Stomach (tissue), 4 donors: ENCODE results near the gene F10.

Experiments used
- POLR2AphosphoS5 ChIP-seq, 3 donors: sonication (generic); formaldehyde crosslinking; IDR thresholded peaks; one replicate each; pipeline ENCODE4 v1.6.1; 2016; ENCODE audit warnings: antibody characterized with exemption in 3 of 3
- TF ChIP-seq, protein P1 (sequence below), 7 experiments: fragments of 450-650 bp in 4 of 7; fragments of 200-600 bp in 3 of 7; sonication (generic) in 3 of 7; IDR thresholded peaks; one replicate each; pipeline ENCODE4 v1.5.1; 2016 to 2019; ENCODE audit warnings: antibody characterized with exemption in 7 of 7, control low read depth in 2 of 7, mild to moderate bottlenecking in 1 of 7

- TF ChIP-seq, protein P1, sequence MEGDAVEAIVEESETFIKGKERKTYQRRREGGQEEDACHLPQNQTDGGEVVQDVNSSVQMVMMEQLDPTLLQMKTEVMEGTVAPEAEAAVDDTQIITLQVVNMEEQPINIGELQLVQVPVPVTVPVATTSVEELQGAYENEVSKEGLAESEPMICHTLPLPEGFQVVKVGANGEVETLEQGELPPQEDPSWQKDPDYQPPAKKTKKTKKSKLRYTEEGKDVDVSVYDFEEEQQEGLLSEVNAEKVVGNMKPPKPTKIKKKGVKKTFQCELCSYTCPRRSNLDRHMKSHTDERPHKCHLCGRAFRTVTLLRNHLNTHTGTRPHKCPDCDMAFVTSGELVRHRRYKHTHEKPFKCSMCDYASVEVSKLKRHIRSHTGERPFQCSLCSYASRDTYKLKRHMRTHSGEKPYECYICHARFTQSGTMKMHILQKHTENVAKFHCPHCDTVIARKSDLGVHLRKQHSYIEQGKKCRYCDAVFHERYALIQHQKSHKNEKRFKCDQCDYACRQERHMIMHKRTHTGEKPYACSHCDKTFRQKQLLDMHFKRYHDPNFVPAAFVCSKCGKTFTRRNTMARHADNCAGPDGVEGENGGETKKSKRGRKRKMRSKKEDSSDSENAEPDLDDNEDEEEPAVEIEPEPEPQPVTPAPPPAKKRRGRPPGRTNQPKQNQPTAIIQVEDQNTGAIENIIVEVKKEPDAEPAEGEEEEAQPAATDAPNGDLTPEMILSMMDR (IDR thresholded peaks at IDR 0.05), result no peak
- no peak for TF ChIP-seq POLR2AphosphoS5 (IDR thresholded peaks at IDR 0.05)
These were observed 44.6 kb downstream of the F10 start for GRCh38 chr13:113167155-113167554.
